GM10847 (cell line): ENCODE measurements around the gene PAK1IP1.

Source experiments
- POLR2A ChIP-seq: IDR thresholded peaks from 2 replicates; pipeline ENCODE4 v1.6.1; 2011; ENCODE audit not compliant: insufficient read length; ENCODE audit errors: extremely low read depth

Gene PAK1IP1

GRCh38 chr6:10694302-10695085, at the start of gene PAK1IP1, which contains the start of gene C6orf52:
PAK1IP1 (plus strand) TSS chr6:10694972; CDS start chr6:10694986, 14 bp downstream.
C6orf52 (minus strand) TSS chr6:10694616; CDS start chr6:10687550, 7,066 bp downstream.
- peak; percentile 78 for TF ChIP-seq POLR2A

- no peak for TF ChIP-seq POLR2A
Measured at GRCh38 chr6:10655508-10656055, 39.2 kb upstream of the PAK1IP1 start.

- TF ChIP-seq POLR2A, result no peak
Measured at GRCh38 chr6:10658910-10659698, 35.7 kb upstream of the PAK1IP1 start.

GRCh38 chr6:10659699-10660348, 34.9 kb upstream of the PAK1IP1 start:
- no peak for TF ChIP-seq POLR2A

GRCh38 chr6:10662207-10662606, 32.6 kb upstream of the PAK1IP1 start:
- no peak for TF ChIP-seq POLR2A

- TF ChIP-seq POLR2A, result no peak
Measured at GRCh38 chr6:10662742-10663141, 32.0 kb upstream of the PAK1IP1 start.

GRCh38 chr6:10668126-10668917, 26.4 kb upstream of the PAK1IP1 start:
- no peak for TF ChIP-seq POLR2A

- TF ChIP-seq POLR2A, result no peak
Measured at GRCh38 chr6:10676403-10676802, 18.4 kb upstream of the PAK1IP1 start.

- no peak for TF ChIP-seq POLR2A
Measured at GRCh38 chr6:10678456-10678855, 16.3 kb upstream of the PAK1IP1 start.

- TF ChIP-seq POLR2A, result no peak
Measured at GRCh38 chr6:10681795-10682194, 13.0 kb upstream of the PAK1IP1 start.

- no peak for TF ChIP-seq POLR2A
Measured at GRCh38 chr6:10682355-10682988, 12.3 kb upstream of the PAK1IP1 start.

GRCh38 chr6:10684618-10685017, 10.2 kb upstream of the PAK1IP1 start:
- TF ChIP-seq POLR2A, result no peak

GRCh38 chr6:10685092-10685915, 9.5 kb upstream of the PAK1IP1 start:
- TF ChIP-seq POLR2A, result no peak
